Left ventricle myocardium inferior (tissue), 1 donor: ENCODE results near the gene ZFP1. TPM values are rescaled to one million over a fixed set of nuclear protein-coding genes. Genes with fewer than 3 reads are reported as not detected.

ENCODE experiments used
- DNase-seq: peaks from one replicate; pipeline ENCODE4 v3.0.0-alpha.2; 2020
- H3K27ac ChIP-seq: fragments of 200-600 bp; replicated peaks from 2 replicates; pipeline ENCODE4 v1.8.0; 2021
- H3K27me3 ChIP-seq: fragments of 200-600 bp; 2 replicates; pipeline ENCODE4 v1.8.0; 2021; ENCODE audit warnings: low read depth
- H3K36me3 ChIP-seq: fragments of 200-600 bp; 2 replicates; pipeline ENCODE4 v1.8.0; 2021
- H3K4me1 ChIP-seq: fragments of 200-600 bp; 2 replicates; pipeline ENCODE4 v1.8.0; 2021
- H3K4me3 ChIP-seq: fragments of 200-600 bp; 2 replicates; pipeline ENCODE4 v1.8.0; 2021; ENCODE audit warnings: mild to moderate bottlenecking, moderate library complexity
- H3K9me3 ChIP-seq: fragments of 200-600 bp; replicated peaks from 2 replicates; pipeline ENCODE4 v1.8.0; 2021
- intact Hi-C: fragments of 100-400 bp; cut with micrococcal nuclease; formaldehyde crosslinking; loops from one replicate; pipeline ENCODE4 v1.11.0; 2022
- total RNA-seq: library from RNA; stranded (reverse); fragmentation: NEBNext Ultra II Directional; extraction: Animal tissue kit (Norgen Biotek cat#: 25700); gene quantifications from one replicate; pipeline ENCODE4 v1.2.1, GENCODE V29; 2021
- TF ChIP-seq, protein P1 (sequence below): fragments of 200-600 bp; IDR thresholded peaks from 2 replicates; pipeline ENCODE4 v1.8.0; 2021; ENCODE audit warnings: antibody characterized with exemption, mild to moderate bottlenecking, borderline replicate concordance
- donor health status: DM: no; HTN: yes; CAD: no; lungs with severe emphysema.

The ZFP1 gene
- total RNA-seq, 1 donor from 2014 or later: 6.7 TPM

DNA sequence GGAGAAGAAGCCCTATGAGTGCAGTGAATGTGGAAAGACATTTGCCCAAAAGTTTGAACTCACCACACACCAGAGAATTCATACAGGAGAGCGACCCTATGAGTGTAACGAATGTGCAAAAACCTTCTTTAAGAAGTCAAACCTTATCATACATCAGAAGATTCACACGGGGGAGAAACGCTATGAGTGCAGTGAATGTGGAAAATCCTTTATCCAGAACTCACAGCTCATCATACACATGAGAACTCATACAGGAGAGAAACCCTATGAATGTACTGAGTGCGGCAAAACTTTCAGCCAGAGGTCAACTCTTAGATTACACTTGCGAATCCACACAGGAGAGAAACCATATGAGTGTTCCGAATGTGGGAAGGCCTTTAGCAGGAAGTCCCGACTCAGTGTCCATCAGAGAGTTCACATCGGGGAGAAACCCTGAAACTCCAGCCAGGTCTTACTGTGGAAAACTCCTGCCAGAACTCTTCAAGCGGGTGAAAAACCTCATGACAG lies 21.6 kb downstream of the ZFP1 start:
- H3K4me3 ChIP-seq: no peak overlapping the region
- H3K9me3 ChIP-seq: peaks cover 97% of the 10 kb centered on the region
- H3K4me1 ChIP-seq: no peaks in the 10 kb centered on the region
- TF ChIP-seq, protein P1, sequence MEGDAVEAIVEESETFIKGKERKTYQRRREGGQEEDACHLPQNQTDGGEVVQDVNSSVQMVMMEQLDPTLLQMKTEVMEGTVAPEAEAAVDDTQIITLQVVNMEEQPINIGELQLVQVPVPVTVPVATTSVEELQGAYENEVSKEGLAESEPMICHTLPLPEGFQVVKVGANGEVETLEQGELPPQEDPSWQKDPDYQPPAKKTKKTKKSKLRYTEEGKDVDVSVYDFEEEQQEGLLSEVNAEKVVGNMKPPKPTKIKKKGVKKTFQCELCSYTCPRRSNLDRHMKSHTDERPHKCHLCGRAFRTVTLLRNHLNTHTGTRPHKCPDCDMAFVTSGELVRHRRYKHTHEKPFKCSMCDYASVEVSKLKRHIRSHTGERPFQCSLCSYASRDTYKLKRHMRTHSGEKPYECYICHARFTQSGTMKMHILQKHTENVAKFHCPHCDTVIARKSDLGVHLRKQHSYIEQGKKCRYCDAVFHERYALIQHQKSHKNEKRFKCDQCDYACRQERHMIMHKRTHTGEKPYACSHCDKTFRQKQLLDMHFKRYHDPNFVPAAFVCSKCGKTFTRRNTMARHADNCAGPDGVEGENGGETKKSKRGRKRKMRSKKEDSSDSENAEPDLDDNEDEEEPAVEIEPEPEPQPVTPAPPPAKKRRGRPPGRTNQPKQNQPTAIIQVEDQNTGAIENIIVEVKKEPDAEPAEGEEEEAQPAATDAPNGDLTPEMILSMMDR: no peak
- H3K27ac ChIP-seq: no peak overlapping the region
- no peaks in the 10 kb centered on the region for H3K27me3 ChIP-seq
- intact Hi-C loops: no loop called here
- no peak for DNase-seq
- H3K36me3 ChIP-seq: peaks cover 75% of the 10 kb centered on the region

DNA sequence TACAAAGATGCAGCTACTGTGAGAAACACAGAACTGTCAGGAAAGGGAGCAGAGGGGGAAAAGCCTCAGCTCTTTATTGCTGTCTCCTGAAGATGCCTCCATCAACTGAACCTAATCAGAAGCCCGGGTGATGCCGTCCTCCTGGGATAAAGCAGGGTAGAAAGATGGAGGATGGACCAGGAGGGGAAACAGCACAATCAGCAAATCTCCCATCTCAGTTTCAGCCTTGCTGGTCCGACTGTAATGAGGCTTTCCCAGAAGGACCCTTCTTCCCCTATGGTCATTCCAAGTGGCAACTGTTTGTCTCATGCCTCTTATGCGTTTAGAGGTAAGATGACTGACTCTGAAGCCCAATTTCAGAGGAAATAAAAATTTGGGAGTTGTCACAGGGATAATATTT lies 24.3 kb downstream of the ZFP1 start:
- H3K4me3 ChIP-seq: no peak overlapping the region
- H3K36me3 ChIP-seq: peaks cover 55% of the 10 kb centered on the region
- H3K4me1 ChIP-seq: no peaks in the 10 kb centered on the region
- H3K27me3 ChIP-seq: no peaks in the 10 kb centered on the region
- intact Hi-C loops: no loop called here
- H3K9me3 ChIP-seq: peaks cover 100% of the 10 kb centered on the region
- DNase-seq: no peak
- H3K27ac ChIP-seq: no peak overlapping the region
- TF ChIP-seq, protein P1: no peak

DNA sequence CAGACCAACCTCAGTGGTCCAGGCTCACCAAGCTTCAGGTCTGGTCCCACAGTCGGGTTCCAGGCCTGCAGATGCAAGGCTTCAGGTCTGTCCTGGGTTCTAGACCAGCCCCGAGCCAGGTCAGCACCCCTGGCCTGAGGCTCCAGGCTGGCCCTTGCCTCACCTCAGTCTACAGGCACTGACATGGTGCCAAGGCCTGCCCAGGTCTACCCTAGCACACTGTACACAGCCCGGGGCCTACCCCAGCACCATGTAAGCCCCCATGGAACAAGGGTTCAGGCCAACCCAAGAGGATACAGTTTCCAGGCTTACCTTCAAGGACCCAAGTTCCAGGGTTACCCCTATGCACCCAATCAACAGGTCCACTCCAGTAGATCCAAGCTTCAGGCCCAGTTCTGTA lies 26.8 kb downstream of the ZFP1 start:
- no peak for DNase-seq
- Histone ChIP-seq H3K4me1 (no peaks in the 10 kb centered on the region), H3K27me3 (no peaks in the 10 kb centered on the region), H3K27ac (no peak overlapping the region), H3K4me3 (no peak overlapping the region), H3K9me3 (peaks cover 91% of the 10 kb centered on the region), H3K36me3 (peaks cover 30% of the 10 kb centered on the region)
- intact Hi-C loops: no loop called here
- TF ChIP-seq, protein P1: no peak

DNA sequence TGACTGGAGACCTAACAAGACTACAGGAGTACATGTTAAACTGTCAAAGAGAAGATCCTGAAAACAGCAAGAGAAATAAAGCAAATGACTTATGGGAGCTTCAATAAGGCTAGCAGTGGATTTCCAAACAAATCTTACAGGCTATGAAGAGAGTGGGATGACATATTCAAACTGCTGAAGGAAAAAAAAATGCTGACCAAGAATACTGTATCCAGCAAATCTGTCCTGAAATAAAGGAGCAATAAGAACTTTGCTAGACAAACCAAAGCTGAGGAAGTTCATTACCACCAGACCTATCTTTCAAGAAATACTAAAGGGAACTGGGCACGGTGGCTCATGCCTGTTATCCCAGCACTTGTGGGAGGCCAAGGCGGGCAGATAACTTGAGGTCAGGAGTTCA lies 28.6 kb downstream of the ZFP1 start:
- TF ChIP-seq, protein P1: no peak
- H3K27ac ChIP-seq: no peak overlapping the region
- intact Hi-C loops: no loop called here
- no peaks in the 10 kb centered on the region for H3K4me1 ChIP-seq
- no peak for DNase-seq
- peaks cover 72% of the 10 kb centered on the region for H3K9me3 ChIP-seq
- no peaks in the 10 kb centered on the region for H3K27me3 ChIP-seq
- no peak overlapping the region for H3K4me3 ChIP-seq
- peaks cover 12% of the 10 kb centered on the region for H3K36me3 ChIP-seq

DNA sequence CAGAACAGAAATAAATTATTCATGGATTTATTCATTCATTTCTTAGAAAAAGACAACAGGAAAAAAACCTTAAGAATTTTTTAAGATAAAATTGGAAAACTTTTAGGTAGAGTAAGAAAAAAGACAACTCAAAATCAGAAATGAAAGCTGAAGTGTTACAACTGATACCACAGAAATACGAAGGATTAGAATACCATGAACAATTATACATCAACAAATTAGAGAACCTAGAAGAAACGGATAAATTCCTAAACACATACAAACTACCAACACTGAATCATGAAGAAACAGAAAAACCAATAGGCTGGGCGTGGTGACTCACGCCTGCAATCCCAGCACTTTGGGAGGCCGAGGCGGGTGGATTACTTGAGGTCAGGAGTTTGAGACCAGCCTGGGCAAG lies 30.9 kb downstream of the ZFP1 start:
- TF ChIP-seq, protein P1: no peak
- Histone ChIP-seq H3K9me3 (peaks cover 49% of the 10 kb centered on the region), H3K4me1 (no peaks in the 10 kb centered on the region), H3K27ac (no peak overlapping the region), H3K27me3 (no peaks in the 10 kb centered on the region), H3K4me3 (no peak overlapping the region), H3K36me3 (no peaks in the 10 kb centered on the region)
- DNase-seq: no peak
- intact Hi-C loops: no loop called here
